Skin epidermis (tissue), 12 donors: ENCODE results near the gene GCA.
A peak's percentile ranks its signal among the peaks of the same experiment; 100 is the strongest.

ENCODE experiments used
- H3K27ac ChIP-seq, 21 experiments: fragments of 200-600 bp; sonication (generic) in 11 of 21; one replicate each; pipeline ENCODE4 v1.5.0; 2020; ENCODE audit warnings: mild to moderate bottlenecking in 3 of 21, inconsistent platforms in 2 of 21, moderate library complexity in 2 of 21
- H3K4me3 ChIP-seq, 7 experiments: fragments of 200-600 bp; sonication (generic) in 2 of 7; one replicate each; pipeline ENCODE4 v1.5.0; 2020; ENCODE audit warnings: inconsistent platforms in 2 of 7, mild to moderate bottlenecking in 2 of 7, moderate library complexity in 1 of 7

Gene GCA

DNA sequence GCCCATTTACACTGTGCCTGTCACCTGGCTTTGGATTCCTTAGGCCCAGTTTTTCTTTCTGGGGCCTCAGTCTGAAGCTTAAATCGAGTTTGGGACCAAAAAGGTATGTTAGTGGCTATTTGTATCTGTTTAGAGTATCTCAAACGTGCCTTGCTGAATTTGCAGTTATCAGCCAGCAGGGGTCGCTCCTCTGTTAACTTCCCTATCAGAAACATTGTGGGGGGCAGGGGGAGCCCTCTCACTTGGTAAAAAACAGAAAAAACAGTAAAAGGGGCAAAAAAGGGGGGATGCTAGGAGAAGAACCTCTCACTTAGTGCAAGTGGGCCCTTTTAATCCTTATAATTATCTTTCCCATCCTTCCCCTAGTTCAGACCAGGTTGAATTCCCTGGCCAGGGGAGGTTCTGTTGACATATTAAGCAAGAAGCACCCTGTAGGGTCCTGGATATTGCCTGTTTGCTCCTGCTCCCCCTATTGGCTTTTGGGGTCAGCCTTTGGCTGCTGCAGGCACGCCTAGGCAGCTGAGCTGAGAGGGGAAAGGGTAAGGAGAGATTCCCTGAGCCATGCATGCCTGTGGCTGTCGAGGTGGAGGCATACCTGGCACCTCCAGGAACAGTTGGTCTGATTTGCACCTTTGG is 16.7 kb upstream of the GCA start:
- H3K4me3 ChIP-seq = no peak overlapping the region
- H3K27ac ChIP-seq = no peak overlapping the region

DNA sequence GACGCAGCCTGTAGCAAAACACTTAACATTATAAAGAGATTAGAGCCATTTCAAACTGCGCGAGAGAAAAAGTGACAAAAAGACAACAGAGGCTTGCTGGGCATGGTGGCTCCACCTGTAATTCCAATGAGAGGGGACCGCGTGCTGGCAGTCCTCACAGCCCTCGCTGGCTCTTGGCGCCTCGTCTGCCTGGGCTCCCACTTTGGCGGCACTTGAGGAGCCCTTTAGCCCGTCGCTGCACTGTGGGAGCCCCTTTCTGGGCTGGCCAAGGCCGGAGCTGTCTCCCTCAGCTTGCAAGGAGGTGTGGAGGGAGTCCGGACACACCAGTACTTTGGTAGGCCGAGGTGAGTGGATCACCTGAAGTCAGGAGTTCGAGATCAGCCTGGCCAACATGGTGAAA is 16.1 kb upstream of the GCA start:
- no peak overlapping the region for H3K27ac ChIP-seq

DNA sequence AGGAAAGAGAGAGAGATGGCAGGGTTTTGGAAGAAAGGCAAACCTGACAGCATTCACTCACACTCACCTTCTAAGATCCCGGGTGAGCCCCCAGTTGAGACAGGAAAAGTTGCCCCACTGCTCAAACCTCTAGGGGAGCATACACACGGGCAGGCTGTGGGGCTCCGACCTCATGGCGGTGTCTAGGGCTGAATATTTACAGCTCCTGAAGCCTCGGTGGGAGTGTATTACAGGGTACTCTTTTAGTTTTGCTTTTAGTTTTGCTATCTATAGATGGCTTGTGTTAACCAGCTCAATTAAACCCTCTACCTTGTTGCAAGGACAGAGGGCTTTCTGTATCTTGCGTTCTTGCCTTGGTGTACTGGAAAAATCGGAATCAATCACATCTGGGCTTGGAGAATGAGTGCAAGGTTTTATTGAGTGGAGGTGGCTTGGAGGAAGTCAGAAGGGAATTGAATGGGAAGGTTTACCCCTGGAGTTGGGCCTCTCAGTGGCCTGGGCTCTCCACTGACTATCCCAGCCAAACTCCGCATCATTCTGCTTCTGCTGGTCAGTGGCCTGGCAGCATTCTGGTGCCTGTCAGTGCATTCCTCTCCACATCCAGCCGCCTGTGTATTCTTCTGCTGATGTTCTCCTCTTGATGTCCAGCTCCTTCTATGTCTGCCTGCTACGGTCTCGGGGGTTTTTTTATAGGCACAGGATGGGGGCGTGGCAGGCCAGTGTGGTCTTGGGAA is 15.3 kb upstream of the GCA start:
- Histone ChIP-seq H3K27ac (no peak overlapping the region), H3K4me3 (no peak overlapping the region)

More for the DNA sequence above, 16.1 kb upstream of the GCA start:
- no peak overlapping the region for H3K4me3 ChIP-seq

DNA sequence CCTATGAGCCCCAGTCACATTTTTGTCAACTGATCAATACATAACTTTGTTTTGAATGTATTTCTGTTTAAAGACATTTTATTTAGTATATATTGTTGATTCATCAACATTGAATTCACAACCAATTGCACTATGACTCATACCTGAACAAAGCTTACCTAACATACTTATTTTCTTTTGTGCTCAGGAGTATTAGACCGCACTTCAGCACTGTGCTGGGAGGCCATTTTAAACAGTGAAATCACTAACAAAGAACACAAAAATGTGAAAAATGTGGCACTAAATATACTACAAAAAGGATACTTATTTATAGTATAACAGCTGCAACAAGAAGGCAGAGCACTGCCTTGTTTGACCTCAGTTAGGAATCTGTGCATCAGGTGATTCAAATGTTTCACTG is 13.1 kb upstream of the GCA start:
- no peak overlapping the region for H3K4me3 ChIP-seq
- H3K27ac ChIP-seq = no peak overlapping the region

DNA sequence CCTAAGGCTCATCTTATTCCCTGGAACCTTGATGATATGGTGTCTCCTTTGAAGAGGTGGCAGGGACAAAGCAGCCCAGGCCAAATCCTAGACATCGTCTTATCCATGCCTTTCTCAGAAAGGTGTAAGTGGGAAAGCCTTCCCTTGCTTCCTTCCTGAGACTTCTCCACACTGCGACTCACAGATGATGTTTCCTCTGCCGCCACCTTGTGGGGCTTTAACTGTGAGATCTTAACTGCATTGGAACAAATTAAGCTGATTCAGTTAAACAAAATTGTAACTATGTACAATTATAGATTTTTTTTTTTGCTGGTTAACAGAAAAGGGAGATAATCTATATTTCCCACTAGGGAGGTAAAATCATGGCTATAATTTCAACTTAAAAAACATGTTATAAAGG is 10.0 kb upstream of the GCA start:
- Histone ChIP-seq H3K4me3 (no peak overlapping the region), H3K27ac (no peak overlapping the region)

DNA sequence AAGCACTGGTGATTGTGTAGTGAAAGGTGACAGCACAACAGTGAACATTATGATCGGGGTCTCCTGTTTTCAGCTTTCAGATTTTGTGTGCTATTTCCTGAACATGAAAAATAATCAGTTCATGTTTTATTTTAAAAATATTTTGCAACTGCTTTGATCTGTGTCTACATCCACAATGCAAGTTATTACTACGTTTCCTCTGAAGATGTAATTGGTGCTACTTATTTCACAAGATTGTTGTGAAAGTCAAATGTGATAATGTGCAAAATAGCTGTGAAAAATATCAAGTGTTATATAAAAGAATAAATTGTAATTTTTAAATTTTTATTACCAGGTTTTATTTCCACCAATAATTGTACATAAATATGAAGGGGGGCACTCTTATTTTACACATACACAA is 6.1 kb upstream of the GCA start:
- H3K27ac ChIP-seq = no peak overlapping the region
- H3K4me3 ChIP-seq = no peak overlapping the region

DNA sequence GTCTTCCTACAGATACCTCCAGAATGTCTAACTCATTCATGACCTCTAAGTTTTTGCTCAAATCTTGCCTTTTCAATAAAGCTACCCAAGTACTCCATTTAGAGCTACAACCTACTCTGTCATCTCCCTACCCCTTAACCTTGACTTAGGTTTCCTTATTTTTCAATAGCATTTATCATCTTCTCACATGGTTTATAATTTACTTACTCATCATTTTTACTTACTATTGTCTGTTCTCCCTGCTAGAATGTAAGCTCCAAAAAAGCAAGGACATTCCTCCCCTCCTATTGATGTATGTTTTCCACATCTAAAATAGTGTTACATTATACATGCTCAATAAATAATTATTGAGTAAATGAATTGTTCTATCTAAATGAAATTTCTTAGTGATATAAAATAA is 3.1 kb upstream of the GCA start:
- no peak overlapping the region for H3K27ac ChIP-seq

DNA sequence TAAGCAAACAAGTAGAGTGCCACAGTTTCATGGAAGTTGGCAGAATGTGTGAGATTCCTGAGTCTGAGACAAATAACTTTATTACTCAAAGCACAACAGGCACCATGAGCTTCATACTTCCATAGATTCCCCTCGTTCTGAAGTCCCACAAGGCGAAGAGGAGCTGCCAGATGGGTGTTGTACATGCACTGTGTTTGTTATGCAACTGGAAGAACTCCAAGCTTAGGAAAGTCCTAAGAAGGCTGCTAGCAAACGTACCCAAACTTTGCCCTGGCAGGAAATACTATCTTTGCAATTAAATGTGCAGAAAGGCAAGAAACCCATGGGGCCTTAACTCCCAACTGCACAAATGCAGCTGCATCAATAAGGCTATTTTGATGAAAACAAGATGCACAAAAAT is 1.6 kb upstream of the GCA start:
- no peak overlapping the region for H3K4me3 ChIP-seq
- H3K27ac ChIP-seq = no peak overlapping the region

More for the DNA sequence above, 3.1 kb upstream of the GCA start:
- no peak overlapping the region for H3K4me3 ChIP-seq

DNA sequence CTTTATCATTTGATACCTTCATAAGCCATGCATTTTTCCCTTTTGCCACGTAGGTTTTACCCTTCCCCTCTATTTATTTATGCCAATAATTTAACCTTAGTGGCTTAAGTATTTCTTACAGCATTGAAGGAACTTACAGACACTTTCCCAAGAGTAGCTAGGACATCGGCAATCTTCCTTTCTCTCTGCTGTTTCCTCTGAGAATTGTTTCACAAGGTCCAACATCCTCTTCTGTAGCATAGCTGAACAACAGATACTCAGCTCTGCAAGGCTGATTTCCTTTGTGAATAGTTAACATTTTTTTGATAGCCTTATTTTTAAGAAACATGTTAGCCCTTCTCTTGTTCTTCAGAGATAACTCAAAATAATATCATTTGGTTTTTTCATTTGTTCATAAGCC is 1.1 kb upstream of the GCA start:
- no peak overlapping the region for H3K27ac ChIP-seq

DNA sequence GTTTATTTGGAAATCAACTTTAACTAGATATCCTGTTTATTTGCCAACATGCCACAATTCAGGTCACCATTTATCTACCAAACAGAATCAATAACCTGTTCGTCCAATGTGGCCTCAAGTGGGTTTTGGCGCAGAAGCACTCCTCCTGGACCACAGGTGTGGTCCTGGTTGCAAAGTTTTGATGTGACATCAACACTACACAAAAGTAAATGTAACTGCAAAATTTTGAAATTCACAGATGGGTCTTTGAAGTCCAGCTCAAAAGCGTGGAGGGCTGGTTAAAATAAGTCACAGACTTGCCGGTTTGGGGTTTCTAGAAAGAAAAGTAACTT is 474 bp upstream of the GCA start:
- Histone ChIP-seq H3K27ac (no peak overlapping the region), H3K4me3 (peak overlapping the region; percentile 55 to 78 (median 70))

More for the DNA sequence above, 1.1 kb upstream of the GCA start:
- H3K4me3 ChIP-seq = no peak overlapping the region

DNA sequence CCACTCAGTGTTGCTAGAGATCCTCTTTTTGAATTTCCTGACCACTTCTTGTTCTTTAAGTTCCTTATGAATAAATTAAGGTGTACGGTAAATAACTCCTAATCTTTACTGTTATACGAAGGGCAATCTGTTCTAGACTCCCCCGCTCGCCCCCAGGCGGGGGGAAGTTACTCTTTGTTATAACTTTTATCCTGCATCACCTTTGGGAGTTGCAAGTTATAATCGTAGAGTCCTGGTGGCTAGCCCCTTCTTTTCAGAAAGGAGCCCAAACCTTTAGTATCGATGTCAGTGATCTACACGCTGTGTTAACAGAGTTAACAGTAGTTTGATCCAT is 652 bp downstream of the GCA start:
- H3K4me3 ChIP-seq = peak overlapping the region; percentile 55 to 78 (median 70)
- peak overlapping the region in 19 of 21 experiments; percentile 58 to 86 (median 76) for H3K27ac ChIP-seq

DNA sequence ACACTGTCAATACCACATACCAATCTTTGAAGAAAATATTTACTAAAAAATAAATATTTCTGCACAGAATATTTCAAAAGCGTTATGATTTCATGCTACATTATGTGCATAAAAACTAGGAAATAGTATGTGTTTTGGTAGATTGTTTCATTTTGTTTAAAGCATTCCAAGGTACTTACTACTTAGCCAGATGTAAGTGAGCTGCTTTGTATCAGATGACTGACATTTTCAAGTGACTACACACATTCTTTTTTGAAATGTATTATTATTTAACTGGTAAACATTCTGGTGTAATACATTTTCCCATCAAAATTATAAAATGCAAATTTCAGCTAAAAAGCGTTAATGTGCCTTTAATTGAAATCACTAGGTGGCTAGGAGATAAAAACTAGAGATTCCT is 21.5 kb downstream of the GCA start:
- H3K4me3 ChIP-seq = no peak overlapping the region

DNA sequence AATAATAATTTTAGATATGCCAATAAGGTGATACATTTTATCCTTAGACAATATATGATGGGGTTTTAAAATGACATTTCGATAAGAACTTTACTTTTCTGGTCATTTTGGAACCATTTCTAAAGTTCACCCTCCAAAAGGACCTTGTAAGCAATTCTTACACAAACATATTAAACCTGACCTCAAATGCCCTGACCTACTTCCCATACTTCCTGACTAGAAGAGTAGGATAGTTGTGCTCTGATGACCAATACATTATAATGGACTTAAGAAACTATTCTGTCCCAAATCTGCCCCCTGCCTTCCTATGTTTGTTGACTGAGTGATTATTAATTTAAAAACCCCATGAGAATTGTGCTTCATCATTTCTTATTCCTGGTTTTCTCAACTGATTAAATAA is 24.6 kb downstream of the GCA start:
- Histone ChIP-seq H3K4me3 (no peak overlapping the region), H3K27ac (no peak overlapping the region)

More for the DNA sequence above, 21.5 kb downstream of the GCA start:
- H3K27ac ChIP-seq = no peak overlapping the region

DNA sequence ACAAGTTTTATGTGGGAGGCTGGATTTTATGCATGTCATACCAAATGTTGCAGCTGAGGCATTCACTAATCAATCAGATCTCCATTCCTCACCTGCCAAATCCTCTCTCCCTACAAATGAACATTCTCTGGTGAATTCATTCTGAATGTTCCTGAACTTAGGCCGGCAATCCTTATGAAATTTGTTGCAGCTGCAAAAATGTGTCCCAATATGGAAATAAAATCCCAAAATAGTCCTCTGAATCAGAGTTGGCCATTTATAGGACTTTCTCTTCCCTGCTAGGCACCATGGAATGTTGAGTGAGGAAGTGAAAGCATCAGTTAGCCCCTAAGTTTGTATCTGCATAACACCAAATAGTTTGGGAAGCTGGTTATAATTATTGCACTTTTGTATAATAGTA is 25.6 kb downstream of the GCA start:
- no peak overlapping the region for H3K27ac ChIP-seq
- H3K4me3 ChIP-seq = no peak overlapping the region

DNA sequence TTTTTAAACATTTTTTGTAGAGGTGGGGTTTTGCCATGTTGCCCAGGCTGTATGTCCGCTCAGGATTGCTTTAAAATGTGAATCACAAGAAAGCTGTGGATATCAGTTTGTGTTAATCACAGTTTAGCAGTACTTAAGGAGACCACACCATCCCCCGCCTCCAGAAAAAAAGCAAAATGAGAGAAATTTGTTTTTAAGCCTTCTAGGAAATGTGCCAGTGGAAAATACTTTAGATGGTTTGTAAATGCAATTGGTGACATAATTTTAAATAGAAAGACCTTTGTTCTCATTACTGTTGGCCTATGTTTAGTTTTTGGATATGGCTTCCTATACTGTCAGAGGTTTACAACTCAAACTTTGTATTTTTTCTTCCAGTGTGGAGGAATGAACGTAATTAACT is 27.0 kb downstream of the GCA start:
- H3K27ac ChIP-seq = no peak overlapping the region

DNA sequence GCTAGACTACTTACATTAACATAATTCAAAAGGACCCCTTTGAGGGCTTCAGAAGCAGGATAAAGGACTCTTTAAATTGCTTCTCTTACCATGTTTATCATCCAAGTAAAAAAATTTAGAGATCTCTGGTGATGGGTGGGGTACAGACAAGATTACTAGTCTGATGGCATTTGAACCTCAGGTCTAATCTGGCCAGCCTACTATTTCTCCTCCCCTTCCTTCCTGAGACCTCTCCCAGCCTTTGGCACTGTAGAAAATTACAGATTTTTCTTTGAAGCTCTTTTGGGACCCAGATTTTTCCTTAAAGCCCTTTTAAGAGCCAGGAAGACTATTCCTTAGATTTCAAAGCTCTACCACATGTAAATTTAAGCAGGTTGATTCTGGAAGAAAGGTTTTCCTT is 28.9 kb downstream of the GCA start:
- Histone ChIP-seq H3K27ac (no peak overlapping the region), H3K4me3 (no peak overlapping the region)

More for the DNA sequence above, 27.0 kb downstream of the GCA start:
- no peak overlapping the region for H3K4me3 ChIP-seq

DNA sequence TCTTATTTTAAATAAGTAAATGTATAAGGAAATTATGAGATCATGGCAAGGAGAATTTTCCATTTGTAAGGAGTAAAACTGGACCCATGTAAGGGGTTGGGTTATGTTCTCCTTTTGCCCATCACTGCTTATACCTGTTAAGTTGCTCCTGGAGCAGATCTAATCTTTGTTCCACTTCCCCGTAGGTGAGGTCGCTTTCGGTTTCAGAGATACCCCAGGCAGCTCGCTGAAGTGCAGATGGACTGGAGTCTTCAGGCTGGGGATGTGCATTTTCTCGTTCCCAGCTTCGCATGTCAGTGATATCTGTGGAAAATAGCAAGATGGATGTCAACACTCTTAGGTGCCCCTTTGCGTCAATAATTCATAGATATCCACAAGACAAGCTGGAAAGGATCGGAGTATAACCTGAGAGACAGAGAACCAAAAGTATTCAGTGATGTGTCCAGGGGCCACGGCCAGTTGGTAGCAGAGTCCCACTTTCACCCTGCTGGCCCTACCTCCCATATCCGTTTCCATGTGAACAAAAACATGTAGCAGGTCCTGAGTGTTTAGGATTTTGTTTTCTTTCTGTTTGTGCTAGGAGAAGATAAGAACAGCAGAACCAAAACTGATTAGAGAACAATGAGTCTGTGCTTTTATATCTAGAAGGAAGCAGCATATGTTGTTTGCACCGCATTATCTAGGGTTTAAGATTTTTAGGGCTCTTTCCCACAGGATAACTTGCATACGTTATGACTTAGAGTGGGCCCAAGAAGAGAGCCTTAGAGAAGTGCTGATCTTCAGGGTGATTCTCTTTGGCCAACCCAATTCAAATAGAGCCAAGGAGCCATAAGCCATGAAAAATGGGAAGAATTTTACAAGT is 36.0 kb downstream of the GCA start:
- Histone ChIP-seq H3K4me3 (no peak overlapping the region), H3K27ac (no peak overlapping the region)

DNA sequence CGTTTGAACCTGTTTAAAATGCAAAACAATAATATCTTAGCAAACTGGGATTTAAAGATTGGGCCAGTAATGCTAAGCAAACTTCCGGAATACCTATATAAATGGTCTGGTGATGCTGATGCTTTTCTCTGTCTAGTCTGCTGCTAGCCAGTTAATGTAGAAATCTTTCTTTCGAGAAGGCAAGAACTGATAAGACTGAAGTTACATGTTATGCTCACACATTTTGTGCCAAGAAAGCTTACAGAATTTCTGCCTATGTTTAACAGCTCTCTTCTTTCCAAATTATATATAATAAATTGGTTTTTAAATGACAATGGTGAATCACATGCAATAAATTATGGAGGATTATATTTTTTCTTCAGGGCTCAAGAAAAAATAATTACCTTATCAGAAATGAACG is 37.9 kb downstream of the GCA start:
- no peak overlapping the region for H3K4me3 ChIP-seq
- no peak overlapping the region for H3K27ac ChIP-seq

DNA sequence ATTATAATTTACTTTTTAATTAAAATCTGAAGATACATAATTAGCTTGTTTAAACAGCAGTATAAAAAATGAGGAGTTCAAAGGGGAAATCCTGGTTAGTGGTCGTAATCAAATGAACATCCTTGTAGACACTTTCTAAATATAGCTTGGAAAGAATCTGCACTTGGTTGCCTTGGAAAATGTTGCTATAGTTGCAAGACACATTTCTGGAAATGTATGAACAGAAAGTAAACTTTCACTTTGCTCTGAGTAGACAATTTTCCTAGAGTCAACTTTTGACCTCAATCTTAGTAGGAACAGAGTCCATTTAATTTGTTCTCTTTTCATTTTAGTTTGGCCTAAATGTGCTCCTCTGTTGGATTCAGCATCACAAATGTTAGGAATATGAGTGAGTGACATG is 38.3 kb downstream of the GCA start:
- Histone ChIP-seq H3K27ac (no peak overlapping the region), H3K4me3 (no peak overlapping the region)

DNA sequence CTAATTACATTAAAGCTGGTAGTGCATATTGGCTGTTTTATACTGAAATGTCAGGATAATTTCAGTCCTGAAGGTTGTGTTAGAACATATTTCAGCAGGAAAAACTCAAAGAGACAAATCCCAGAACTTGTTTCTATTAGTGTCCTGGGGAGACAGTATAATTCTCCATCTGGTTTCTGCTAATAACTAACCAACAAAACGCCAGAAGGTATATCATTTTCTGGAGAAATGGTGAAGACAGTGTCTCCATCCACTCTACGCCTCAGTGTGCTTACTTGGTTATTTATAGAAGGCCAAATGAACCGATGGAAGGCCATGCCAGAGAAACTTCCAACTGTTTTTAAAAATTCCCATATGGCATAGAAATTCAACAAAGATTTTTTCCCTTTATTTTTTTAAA is 41.6 kb downstream of the GCA start:
- H3K4me3 ChIP-seq = no peak overlapping the region
- H3K27ac ChIP-seq = no peak overlapping the region

DNA sequence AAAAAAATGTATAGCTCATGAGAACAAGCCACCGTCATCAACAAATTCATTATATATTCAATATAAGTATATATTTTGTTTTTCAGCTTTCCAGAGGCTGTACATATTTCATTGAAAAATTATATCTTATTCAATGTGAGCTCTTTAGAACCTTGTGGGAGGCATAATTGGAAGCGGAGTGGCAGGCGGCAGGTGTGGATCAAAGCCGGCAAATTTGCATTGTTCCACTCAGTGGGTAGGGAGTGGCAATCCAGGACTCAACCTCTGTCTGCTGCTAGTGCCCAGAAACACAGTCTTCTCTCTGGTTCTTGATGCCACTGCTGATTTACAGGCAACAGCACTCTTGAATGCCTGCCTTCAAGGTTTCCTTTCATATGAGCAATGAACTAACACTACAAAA is 46.9 kb downstream of the GCA start:
- no peak overlapping the region for H3K4me3 ChIP-seq
- H3K27ac ChIP-seq = no peak overlapping the region
